ENCODE results near the gene REM2. TPM values are rescaled to one million over a fixed set of nuclear protein-coding genes. Genes with fewer than 3 reads are reported as not detected.

REM2 gene
- total and polyA plus RNA-seq, 2 donors (not counting 1 experiment from before 2014, with no cell fraction given) = 0.06 to 0.17 TPM

DNA sequence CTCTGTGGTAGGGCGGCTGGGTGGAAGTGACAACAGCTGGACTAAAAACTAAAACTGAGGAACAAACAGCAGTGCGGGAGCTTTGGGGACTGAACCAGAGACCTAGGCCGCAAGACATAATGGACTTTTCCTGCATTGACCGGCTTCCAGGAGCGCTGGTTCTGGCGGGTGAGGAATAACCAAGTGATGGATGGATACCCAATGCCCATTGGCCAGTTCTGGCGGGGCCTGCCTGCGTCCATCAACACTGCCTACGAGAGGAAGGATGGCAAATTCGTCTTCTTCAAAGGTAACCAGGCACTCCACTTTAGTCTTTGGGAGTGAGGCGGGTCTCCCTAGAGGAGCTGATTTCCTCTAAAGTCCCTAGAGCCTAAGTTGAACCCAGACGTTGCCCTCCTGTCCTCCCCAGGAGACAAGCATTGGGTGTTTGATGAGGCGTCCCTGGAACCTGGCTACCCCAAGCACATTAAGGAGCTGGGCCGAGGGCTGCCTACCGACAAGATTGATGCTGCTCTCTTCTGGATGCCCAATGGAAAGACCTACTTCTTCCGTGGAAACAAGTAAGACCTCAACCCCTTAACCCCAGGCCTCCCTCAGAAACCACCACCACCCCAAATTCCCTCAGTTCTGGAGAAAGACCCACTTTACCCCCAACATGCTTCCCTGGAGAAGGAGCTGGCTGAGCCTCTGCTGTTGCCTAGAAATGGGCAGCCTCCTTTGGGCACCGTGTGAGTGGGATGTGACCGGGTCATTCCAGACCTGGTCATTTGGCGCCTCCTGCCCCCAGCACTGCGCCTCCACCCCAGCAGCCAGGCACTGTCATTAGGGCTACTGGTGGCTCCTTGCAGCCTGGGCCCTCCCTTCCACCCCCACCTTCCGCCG lies 38.6 kb upstream of the REM2 start:
- no peak for TF ChIP-seq EZH2 (IDR thresholded peaks at IDR 0.05; ENCODE audit: low read length, missing control alignments)
- TF ChIP-seq, protein P1, sequence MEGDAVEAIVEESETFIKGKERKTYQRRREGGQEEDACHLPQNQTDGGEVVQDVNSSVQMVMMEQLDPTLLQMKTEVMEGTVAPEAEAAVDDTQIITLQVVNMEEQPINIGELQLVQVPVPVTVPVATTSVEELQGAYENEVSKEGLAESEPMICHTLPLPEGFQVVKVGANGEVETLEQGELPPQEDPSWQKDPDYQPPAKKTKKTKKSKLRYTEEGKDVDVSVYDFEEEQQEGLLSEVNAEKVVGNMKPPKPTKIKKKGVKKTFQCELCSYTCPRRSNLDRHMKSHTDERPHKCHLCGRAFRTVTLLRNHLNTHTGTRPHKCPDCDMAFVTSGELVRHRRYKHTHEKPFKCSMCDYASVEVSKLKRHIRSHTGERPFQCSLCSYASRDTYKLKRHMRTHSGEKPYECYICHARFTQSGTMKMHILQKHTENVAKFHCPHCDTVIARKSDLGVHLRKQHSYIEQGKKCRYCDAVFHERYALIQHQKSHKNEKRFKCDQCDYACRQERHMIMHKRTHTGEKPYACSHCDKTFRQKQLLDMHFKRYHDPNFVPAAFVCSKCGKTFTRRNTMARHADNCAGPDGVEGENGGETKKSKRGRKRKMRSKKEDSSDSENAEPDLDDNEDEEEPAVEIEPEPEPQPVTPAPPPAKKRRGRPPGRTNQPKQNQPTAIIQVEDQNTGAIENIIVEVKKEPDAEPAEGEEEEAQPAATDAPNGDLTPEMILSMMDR (conservative IDR thresholded peaks at IDR 0.05 in 1 of 2, IDR thresholded peaks at IDR 0.05 in 1 of 2; ENCODE audit: low read depth in 1 of 2, low read length in 2 of 2) = no peak
- peak overlapping the region; percentile 97 for H3K27ac ChIP-seq (ENCODE audit: insufficient read depth, low read length)
- no peak overlapping the region for H3K4me3 ChIP-seq (replicated peaks in 1 of 4; ENCODE audit: control extremely low read depth in 1 of 4, insufficient read depth in 1 of 4, low read depth in 3 of 4, low read length in 4 of 4)
- H3K36me3 ChIP-seq (ENCODE audit: control insufficient read depth, insufficient read depth, low read length) = peaks cover 61% of the 10 kb centered on the region
- H3K9me3 ChIP-seq (ENCODE audit: control insufficient read depth, insufficient read depth, low read depth, low read length) = no peaks in the 10 kb centered on the region
- H3K9ac ChIP-seq (ENCODE audit: insufficient read depth, low read length) = no peak overlapping the region
- H3K27me3 ChIP-seq (ENCODE audit: control insufficient read depth, insufficient read depth, low read length) = no peaks in the 10 kb centered on the region
- H2AFZ ChIP-seq (ENCODE audit: low read length) = no peak overlapping the region
- no peaks in the 10 kb centered on the region for H4K20me1 ChIP-seq (ENCODE audit: control insufficient read depth, extremely low read depth, insufficient read depth, low read length)
- H3K4me2 ChIP-seq (ENCODE audit: extremely low read depth, insufficient read depth, low read length) = no peak overlapping the region
- peaks cover 49% of the 10 kb centered on the region for H3K4me1 ChIP-seq (ENCODE audit: control insufficient read depth, extremely low read depth, insufficient read depth, low read length)
- DNase-seq (ENCODE audit: low read depth in 2 of 2) = no peak
- peaks cover 66% of the 10 kb centered on the region for H3K79me2 ChIP-seq (ENCODE audit: control insufficient read depth, insufficient read depth, low read length)

DNA sequence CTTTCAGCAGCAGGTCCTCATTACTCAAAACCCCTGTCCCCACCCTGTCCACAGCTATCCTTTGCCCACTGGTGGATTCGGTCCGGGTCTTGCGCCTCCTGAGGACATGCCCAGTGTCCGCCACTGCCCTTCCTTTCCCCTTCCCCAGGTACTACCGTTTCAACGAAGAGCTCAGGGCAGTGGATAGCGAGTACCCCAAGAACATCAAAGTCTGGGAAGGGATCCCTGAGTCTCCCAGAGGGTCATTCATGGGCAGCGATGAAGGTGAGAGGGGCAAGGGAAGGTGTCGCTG lies 38.0 kb upstream of the REM2 start:
- Histone ChIP-seq H3K4me3 (replicated peaks in 1 of 4; ENCODE audit: control extremely low read depth in 1 of 4, insufficient read depth in 1 of 4, low read depth in 3 of 4, low read length in 4 of 4) (no peak overlapping the region), H3K4me2 (ENCODE audit: extremely low read depth, insufficient read depth, low read length) (no peak overlapping the region), H3K36me3 (ENCODE audit: control insufficient read depth, insufficient read depth, low read length) (peaks cover 58% of the 10 kb centered on the region), H3K9ac (ENCODE audit: insufficient read depth, low read length) (peak overlapping the region; percentile 23), H3K27me3 (ENCODE audit: control insufficient read depth, insufficient read depth, low read length) (no peaks in the 10 kb centered on the region), H4K20me1 (ENCODE audit: control insufficient read depth, extremely low read depth, insufficient read depth, low read length) (no peaks in the 10 kb centered on the region), H3K9me3 (ENCODE audit: control insufficient read depth, insufficient read depth, low read depth, low read length) (no peaks in the 10 kb centered on the region), H3K79me2 (ENCODE audit: control insufficient read depth, insufficient read depth, low read length) (peaks cover 60% of the 10 kb centered on the region), H2AFZ (ENCODE audit: low read length) (no peak overlapping the region), H3K27ac (ENCODE audit: insufficient read depth, low read length) (peak overlapping the region; percentile 97), H3K4me1 (ENCODE audit: control insufficient read depth, extremely low read depth, insufficient read depth, low read length) (peaks cover 52% of the 10 kb centered on the region)
- no peak for TF ChIP-seq EZH2 (IDR thresholded peaks at IDR 0.05; ENCODE audit: low read length, missing control alignments)
- TF ChIP-seq, protein P1 (conservative IDR thresholded peaks at IDR 0.05 in 1 of 2, IDR thresholded peaks at IDR 0.05 in 1 of 2; ENCODE audit: low read depth in 1 of 2, low read length in 2 of 2) = no peak
- no peak for DNase-seq (ENCODE audit: low read depth in 2 of 2)

DNA sequence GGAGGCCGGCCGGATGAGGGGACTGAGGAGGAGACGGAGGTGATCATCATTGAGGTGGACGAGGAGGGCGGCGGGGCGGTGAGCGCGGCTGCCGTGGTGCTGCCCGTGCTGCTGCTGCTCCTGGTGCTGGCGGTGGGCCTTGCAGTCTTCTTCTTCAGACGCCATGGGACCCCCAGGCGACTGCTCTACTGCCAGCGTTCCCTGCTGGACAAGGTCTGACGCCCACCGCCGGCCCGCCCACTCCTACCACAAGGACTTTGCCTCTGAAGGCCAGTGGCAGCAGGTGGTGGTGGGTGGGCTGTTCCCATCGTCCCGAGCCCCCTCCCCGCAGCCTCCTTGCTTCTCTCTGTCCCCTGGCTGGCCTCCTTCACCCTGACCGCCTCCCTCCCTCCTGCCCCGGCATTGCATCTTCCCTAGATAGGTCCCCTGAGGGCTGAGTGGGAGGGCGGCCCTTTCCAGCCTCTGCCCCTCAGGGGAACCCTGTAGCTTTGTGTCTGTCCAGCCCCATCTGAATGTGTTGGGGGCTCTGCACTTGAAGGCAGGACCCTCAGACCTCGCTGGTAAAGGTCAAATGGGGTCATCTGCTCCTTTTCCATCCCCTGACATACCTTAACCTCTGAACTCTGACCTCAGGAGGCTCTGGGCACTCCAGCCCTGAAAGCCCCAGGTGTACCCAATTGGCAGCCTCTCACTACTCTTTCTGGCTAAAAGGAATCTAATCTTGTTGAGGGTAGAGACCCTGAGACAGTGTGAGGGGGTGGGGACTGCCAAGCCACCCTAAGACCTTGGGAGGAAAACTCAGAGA lies 37.0 kb upstream of the REM2 start:
- peaks cover 54% of the 10 kb centered on the region for H3K36me3 ChIP-seq (ENCODE audit: control insufficient read depth, insufficient read depth, low read length)

More for the DNA sequence above, 37.0 kb upstream of the REM2 start:
- Histone ChIP-seq H3K4me2 (ENCODE audit: extremely low read depth, insufficient read depth, low read length) (no peak overlapping the region), H3K27ac (ENCODE audit: insufficient read depth, low read length) (peak overlapping the region; percentile 97), H3K27me3 (ENCODE audit: control insufficient read depth, insufficient read depth, low read length) (no peaks in the 10 kb centered on the region), H3K9me3 (ENCODE audit: control insufficient read depth, insufficient read depth, low read depth, low read length) (no peaks in the 10 kb centered on the region), H3K4me1 (ENCODE audit: control insufficient read depth, extremely low read depth, insufficient read depth, low read length) (peaks cover 54% of the 10 kb centered on the region), H3K9ac (ENCODE audit: insufficient read depth, low read length) (peak overlapping the region; percentile 61), H3K79me2 (ENCODE audit: control insufficient read depth, insufficient read depth, low read length) (peaks cover 51% of the 10 kb centered on the region), H4K20me1 (ENCODE audit: control insufficient read depth, extremely low read depth, insufficient read depth, low read length) (no peaks in the 10 kb centered on the region), H3K4me3 (replicated peaks in 1 of 4; ENCODE audit: control extremely low read depth in 1 of 4, insufficient read depth in 1 of 4, low read depth in 3 of 4, low read length in 4 of 4) (no peak overlapping the region), H2AFZ (ENCODE audit: low read length) (no peak overlapping the region)
- no peak for DNase-seq (ENCODE audit: low read depth in 2 of 2)
- TF ChIP-seq, protein P1 (conservative IDR thresholded peaks at IDR 0.05 in 1 of 2, IDR thresholded peaks at IDR 0.05 in 1 of 2; ENCODE audit: low read depth in 1 of 2, low read length in 2 of 2) = no peak
- no peak for TF ChIP-seq EZH2 (IDR thresholded peaks at IDR 0.05; ENCODE audit: low read length, missing control alignments)
